ENCODE data around the gene IL18BP. TPM values are rescaled to one million over a fixed set of nuclear protein-coding genes. Genes with fewer than 3 reads are reported as not detected.

Gene IL18BP
- total and polyA plus RNA-seq, 2 donors (not counting 3 experiments of a cell fraction or from before 2014, with no cell fraction given): 12.9 to 20.1 TPM

DNA sequence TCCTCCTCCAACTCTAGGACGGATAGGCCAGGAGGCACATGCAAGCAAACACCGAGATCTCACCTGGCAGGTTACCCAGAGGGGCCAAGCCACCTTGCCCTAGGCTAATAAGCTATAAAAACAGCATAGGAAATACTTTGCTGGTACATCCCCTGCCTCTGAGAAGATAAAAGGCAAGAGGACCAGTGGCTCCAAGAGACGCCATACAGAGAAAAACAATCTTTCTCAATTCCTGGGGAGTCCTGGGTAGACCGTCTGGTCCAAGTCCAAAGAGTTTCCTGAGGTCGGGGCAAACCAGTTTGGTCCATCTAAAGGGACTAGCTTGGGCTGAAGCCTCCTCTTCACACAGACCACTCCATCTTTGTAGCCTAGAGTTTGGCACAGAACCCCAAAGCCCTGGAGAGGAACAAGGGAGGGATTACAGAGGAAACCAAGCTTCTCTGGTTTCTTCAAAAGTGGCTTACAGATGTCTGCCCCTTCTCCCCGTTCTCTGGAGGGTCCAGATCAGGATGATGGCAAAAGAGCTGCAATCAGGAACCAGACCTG, 41.2 kb downstream of the IL18BP start:
- Histone ChIP-seq H3K27me3 (ENCODE audit: control insufficient read depth in 2 of 2, insufficient read depth in 2 of 2, low read length in 2 of 2) (no peaks in the 10 kb centered on the region), H3K9me3 (replicated peaks; ENCODE audit: control insufficient read depth, insufficient read depth, low read length) (no peaks in the 10 kb centered on the region), H4K20me1 (replicated peaks; ENCODE audit: control insufficient read depth, extremely low read depth, insufficient read depth, low read length) (peaks cover 4% of the 10 kb centered on the region), H3K4me1 (ENCODE audit: control insufficient read depth, extremely low read depth, insufficient read depth, low read length) (peaks cover 38% of the 10 kb centered on the region), H3K4me2 (ENCODE audit: insufficient read depth, low read length) (peak overlapping the region; percentile 71), H3K36me3 (ENCODE audit: control insufficient read depth in 2 of 2, extremely low read depth in 1 of 2, insufficient read depth in 2 of 2, low read length in 2 of 2) (peaks cover 0 to 2% of the 10 kb centered on the region in 2 experiments), H3K27ac (ENCODE audit: insufficient read depth, low read depth, low read length) (peak overlapping the region; percentile 90), H3K9me1 (replicated peaks; ENCODE audit: control insufficient read depth, extremely low read depth, insufficient read depth, low read length) (no peaks in the 10 kb centered on the region), H3K9ac (replicated peaks; ENCODE audit: extremely low read depth, insufficient read depth, low read length) (peak overlapping the region; percentile 92), H3K79me2 (ENCODE audit: control insufficient read depth, insufficient read depth, low read length) (peaks cover 60% of the 10 kb centered on the region), H2AFZ (ENCODE audit: low read depth, low read length) (no peak overlapping the region), H3K4me3 (replicated peaks in 1 of 3; ENCODE audit: insufficient read depth in 1 of 3, low read depth in 1 of 3, low read length in 3 of 3) (peak overlapping the region in 2 of 3 experiments; percentile 58 to 66)
- intact Hi-C loops (cut with micrococcal nuclease) (loop anchor here (2.0 kb wide), 1 partner anchor 63 kb away; the partner anchor contains the start of gene LAMTOR1), dilution Hi-C loops (cut with MboI; ENCODE audit: extremely low pct_ligation_motif_present, low sequenced_read_pairs) (no loop called here)
- FAIRE-seq: no peak
- DNase-seq (ENCODE audit: low read depth, low spot score): peak; percentile 17
- TF ChIP-seq JUN (IDR thresholded peaks at IDR 0.05; ENCODE audit: borderline replicate concordance, insufficient read depth, insufficient read length, low read depth) (no peak), EZH2 (IDR thresholded peaks at IDR 0.05; ENCODE audit: borderline replicate concordance, low read depth, low read length, severe bottlenecking) (no peak), MYC (IDR thresholded peaks at IDR 0.05; ENCODE audit: low read depth, low read length) (no peak), FOS (IDR thresholded peaks at IDR 0.05; ENCODE audit: borderline replicate concordance, insufficient read depth, low read length) (no peak)
- no TSS peak for BruUV-seq (replicated peaks)
- CTCF ChIA-PET: interaction anchor here (0.9 to 5.2 kb wide), 14 partner anchors 9 to 391 kb away, joined by 3 to 89 read pairs (median 4); no protein-coding TSS in a partner anchor
- POLR2A ChIA-PET: interaction anchor here (0.9 to 2.6 kb wide), 4 partner anchors 9 to 45 kb away, joined by 3 to 7 read pairs (median 4); no protein-coding TSS in a partner anchor
